Epithelial cell of proximal tubule (primary cell): ENCODE data around the gene PTH2. TPM values are rescaled to one million over a fixed set of nuclear protein-coding genes. Genes with fewer than 3 reads are reported as not detected.

Experiments
- DNase-seq: peaks from one replicate; pipeline ENCODE4 v3.0.0-alpha.2; 2011; ENCODE audit warnings: low read depth
- H3K4me3 ChIP-seq: 2 replicates; pipeline ENCODE4 v1.5.1; 2011; ENCODE audit warnings: low read depth, mild to moderate bottlenecking, low read length
- CTCF ChIP-seq: conservative IDR thresholded peaks from 2 replicates; pipeline ENCODE4 v1.5.1; 2012; ENCODE audit warnings: low read depth, mild to moderate bottlenecking, low read length
- total RNA-seq: library from RNA; depleted of rRNA; stranded (reverse); fragments of >200 nt; gene quantifications from 2 replicates; pipeline ENCODE4 v1.2.3, GENCODE V29; 2015

Gene PTH2
- total RNA-seq, 1 donor from 2014 or later: not detected

- TF ChIP-seq CTCF: no peak
- no peak overlapping the region for H3K4me3 ChIP-seq
- no peak for DNase-seq
Measured at GRCh38 chr19:49423985-49424303, 703 bp upstream of the PTH2 start.

- DNase-seq: no peak
- H3K4me3 ChIP-seq: no peak overlapping the region
- peak; percentile 28 for TF ChIP-seq CTCF
Measured at GRCh38 chr19:49422407-49423070, 702 bp downstream of the PTH2 start.

- no peak for TF ChIP-seq CTCF
- H3K4me3 ChIP-seq: no peak overlapping the region
- DNase-seq: no peak
Measured at GRCh38 chr19:49421878-49422202, 1.4 kb downstream of the PTH2 start.

- peak overlapping the region; percentile 4 for H3K4me3 ChIP-seq
- no peak for DNase-seq
- TF ChIP-seq CTCF: no peak
Measured at GRCh38 chr19:49421039-49421877, 2.0 kb downstream of the PTH2 start.

GRCh38 chr19:49420227-49420626 is 3.0 kb downstream of the PTH2 start:
- no peak for DNase-seq
- no peak overlapping the region for H3K4me3 ChIP-seq
- no peak for TF ChIP-seq CTCF

GRCh38 chr19:49419173-49419572 is 4.1 kb downstream of the PTH2 start:
- no peak for DNase-seq
- TF ChIP-seq CTCF: no peak
- no peak overlapping the region for H3K4me3 ChIP-seq

GRCh38 chr19:49418511-49418910 is 4.7 kb downstream of the PTH2 start:
- no peak for TF ChIP-seq CTCF
- no peak overlapping the region for H3K4me3 ChIP-seq
- DNase-seq: no peak
